ENCODE data around the gene HOXA3. TPM values are rescaled to one million over a fixed set of nuclear protein-coding genes. Genes with fewer than 3 reads are reported as not detected.

The HOXA3 gene
- total and polyA plus RNA-seq, 9 of the 15 experiments (the other 6 are each of a cell fraction or from before 2014, with no cell fraction given), result 0.04 to 0.13 TPM; not detected in 7

- TF ChIP-seq PRMT5 (CRISPR knock-in tag; IDR thresholded peaks at IDR 0.05) (no peak), RBM22 (IDR thresholded peaks at IDR 0.05; ENCODE audit: low read depth, low read length, poor library complexity, severe bottlenecking) (no peak), CBX3 (IDR thresholded peaks at IDR 0.05; ENCODE audit: borderline replicate concordance in 1 of 2, low read length in 2 of 2) (no peak), PML (IDR thresholded peaks at IDR 0.05; ENCODE audit: low read length) (no peak)
- 4% methylated on average over 10 of the region's 11 CpGs for WGBS (ENCODE audit: insufficient coverage, low coverage, missing lambda C conversion rate)
- H3K36me3 ChIP-seq (ENCODE audit: control insufficient read depth, insufficient read depth, low read length), result no peaks in the 10 kb centered on the region
- no peaks in the 10 kb centered on the region for H3K9me1 ChIP-seq (ENCODE audit: control insufficient read depth, insufficient read depth, low read length)
- no peak for DNase-seq (ENCODE audit: extremely low read depth in 1 of 4, low spot score in 3 of 4)
- in situ Hi-C loops (cut with MboI), result loop anchor here (25.0 kb wide), 3 partner anchors 658 to 1283 kb away; no protein-coding TSS in a partner anchor
- peaks cover 28 to 72% of the 10 kb centered on the region in 2 experiments; a peak in 4 of 5 replicates for H3K27me3 ChIP-seq (ENCODE audit: control insufficient read depth in 2 of 2, insufficient read depth in 2 of 2, low read length in 2 of 2)
- no peak overlapping the region for H3K9ac ChIP-seq (ENCODE audit: insufficient read depth in 1 of 2, low read depth in 2 of 2, low read length in 2 of 2)
- H3K27ac ChIP-seq (ENCODE audit: extremely low read depth, low read depth, low read length), result no peak overlapping the region
- ChIA-PET CTCF (ENCODE audit: low intra/inter-chr PET ratio) (no interaction called here), POLR2A (interaction anchor here (0.8 kb wide), 1 partner anchor 10 kb away, joined by 3 read pairs; no protein-coding TSS in a partner anchor)
- H3K9me3 ChIP-seq (replicated peaks; ENCODE audit: control insufficient read depth, insufficient read depth, low read depth, low read length), result no peaks in the 10 kb centered on the region
- intact Hi-C loops (cut with micrococcal nuclease), result no loop called here
- H3K4me2 ChIP-seq (ENCODE audit: insufficient read depth, low read length), result no peak overlapping the region
- no TSS peak for BruUV-seq (replicated peaks)
- H4K20me1 ChIP-seq (replicated peaks; ENCODE audit: control insufficient read depth, insufficient read depth, low read length), result no peaks in the 10 kb centered on the region
- no peak overlapping the region for H3K4me3 ChIP-seq
- peaks cover 0 to 3% of the 10 kb centered on the region in 2 experiments; a peak in 1 of 5 replicates for H3K4me1 ChIP-seq (replicated peaks in 1 of 2; ENCODE audit: control insufficient read depth in 2 of 2, insufficient read depth in 2 of 2, low read length in 2 of 2)
- no peaks in the 10 kb centered on the region for H3K79me2 ChIP-seq (ENCODE audit: control insufficient read depth, insufficient read depth, low read length)
- peak; percentile 77 for FAIRE-seq
- no peak overlapping the region for H2AFZ ChIP-seq (ENCODE audit: low read depth, low read length)
- no peak for ATAC-seq
These were observed 18.3 kb upstream of the HOXA3 start for GRCh38 chr7:27170426-27171324.

Measured in K562 (cell line).